Common myeloid progenitor, CD34-positive (primary cell): Measurements from ENCODE around the gene AGBL1. TPM values are rescaled to one million over a fixed set of nuclear protein-coding genes. Genes with fewer than 3 reads are reported as not detected.

Experiments
- CTCF ChIA-PET: fragments of 350-600 bp; sonication (Branson Sonifier 250); formaldehyde crosslinking; loops from one replicate; lab custom pipeline; 2021; ENCODE audit warnings: antibody characterized with exemption; lab: Charles Lee
- POLR2A ChIA-PET: fragments of 350-600 bp; sonication (Branson Sonifier 250); formaldehyde crosslinking; loops from one replicate; lab custom pipeline; 2021; ENCODE audit warnings: antibody characterized with exemption; lab: Charles Lee
- DNase-seq, 3 donors: peaks; one replicate each; pipeline versions ENCODE4 v3.0.0 to v3.0.0-alpha.2; 2013
- H3K27ac ChIP-seq, 2 experiments: 1 replicate in 1 of 2; 2 replicates in 1 of 2; pipeline ENCODE4 v1.7.0; 2013; ENCODE audit warnings: inconsistent platforms in 2 of 2, low read length in 2 of 2, mild to moderate bottlenecking in 2 of 2, low read depth in 1 of 2, moderate library complexity in 1 of 2; ENCODE audit not compliant: severe bottlenecking in 2 of 2, insufficient read depth in 1 of 2, poor library complexity in 1 of 2
- H3K27me3 ChIP-seq, 5 experiments: replicated peaks in 2 of 5; 1 replicate in 3 of 5; 2 replicates in 2 of 5; pipeline versions ENCODE4 v1.6.1 to v1.7.0; 2013; ENCODE audit warnings: low read length in 4 of 5, mild to moderate bottlenecking in 2 of 5, moderate library complexity in 2 of 5, inconsistent platforms in 1 of 5; ENCODE audit not compliant: insufficient read depth in 5 of 5, control insufficient read depth in 4 of 5
- H3K36me3 ChIP-seq, 4 experiments: 1 replicate in 2 of 4; 2 replicates in 2 of 4; pipeline versions ENCODE4 v1.6.1 to v1.7.0; 2013; ENCODE audit warnings: low read length in 3 of 4, control low read depth in 1 of 4, mild to moderate bottlenecking in 1 of 4; ENCODE audit not compliant: control insufficient read depth in 4 of 4, insufficient read depth in 4 of 4
- H3K4me1 ChIP-seq, 4 experiments: 1 replicate in 3 of 4; 2 replicates in 1 of 4; pipeline versions ENCODE4 v1.6.1 to v1.7.1; 2013; ENCODE audit warnings: low read length in 3 of 4, mild to moderate bottlenecking in 3 of 4, control low read depth in 1 of 4, inconsistent platforms in 1 of 4, moderate library complexity in 1 of 4; ENCODE audit not compliant: control insufficient read depth in 4 of 4, insufficient read depth in 4 of 4; ENCODE audit errors: control extremely low read depth in 1 of 4
- H3K4me3 ChIP-seq, 7 experiments: 1 replicate in 4 of 7; 2 replicates in 3 of 7; pipeline versions ENCODE4 v1.5.1 to v1.7.0; 2013; ENCODE audit warnings: mild to moderate bottlenecking in 7 of 7, low read length in 6 of 7, moderate library complexity in 6 of 7, inconsistent platforms in 2 of 7, low read depth in 2 of 7, control low read depth in 1 of 7; ENCODE audit not compliant: insufficient read depth in 4 of 7, control insufficient read depth in 1 of 7; ENCODE audit errors: extremely low read depth in 1 of 7
- H3K9me3 ChIP-seq, 5 experiments: 1 replicate in 4 of 5; 2 replicates in 1 of 5; pipeline versions ENCODE4 v1.6.1 to v1.7.1; 2013; ENCODE audit warnings: low read length in 4 of 5, mild to moderate bottlenecking in 2 of 5, inconsistent platforms in 1 of 5, low read depth in 1 of 5, moderate library complexity in 1 of 5; ENCODE audit not compliant: control insufficient read depth in 4 of 5, insufficient read depth in 2 of 5; ENCODE audit errors: control extremely low read depth in 1 of 5
- WGBS: methylation state at CpG from one replicate; pipeline ENCODE4 v1.1.5; 2013; ENCODE audit not compliant: insufficient coverage; 5-methylcytosine and 5-hydroxymethylcytosine counted together
- polyA plus RNA-seq: library from polyadenylated mRNA; unstranded; fragments of 120-200 nt; gene quantifications from one replicate; pipeline ENCODE4 v1.2.1, GENCODE V29; 2013

The AGBL1 gene
- not detected for polyA plus RNA-seq

- DNase-seq: no peak
- ChIA-PET CTCF (no interaction called here), POLR2A (no interaction called here)
- WGBS: 89% methylated on average over 22 of the region's 27 CpGs
- Histone ChIP-seq H3K4me1 (peaks cover 0 to 13% (median 0%) of the 10 kb centered on the region in 4 experiments), H3K27ac (no peak within 1 kb of the TSS), H3K9me3 (no peaks in the 10 kb centered on the region), H3K4me3 (no peak within 1 kb of the TSS), H3K36me3 (no peaks in the 10 kb centered on the region), H3K27me3 (peaks cover 0 to 5% (median 0%) of the 10 kb centered on the region in 5 experiments)
Observed at GRCh38 chr15:86079508-86080266, at the start of gene AGBL1. Gene AGBL1, plus strand, starts transcription at chr15:86079871.

DNA sequence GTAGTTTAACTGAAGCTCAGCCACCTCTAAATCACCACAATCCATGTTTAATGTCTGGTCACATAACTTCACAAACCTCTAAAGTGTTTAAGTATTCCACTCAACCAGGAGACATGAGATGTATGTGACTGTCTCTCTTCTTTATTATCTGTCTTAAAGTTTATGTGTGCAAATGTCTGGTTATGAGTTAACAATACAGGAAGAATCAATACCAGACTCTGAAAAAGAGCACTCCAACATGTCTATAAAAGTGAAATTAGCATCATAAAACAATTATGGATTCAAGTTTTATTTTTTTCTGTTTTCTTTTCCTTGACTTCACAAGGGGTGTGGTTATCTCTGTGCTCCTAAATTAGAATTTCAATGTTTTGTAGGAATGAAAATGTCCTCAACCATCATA is 44.8 kb upstream of the AGBL1 start:
- no peak overlapping the region for H3K4me3 ChIP-seq
- H3K27me3 ChIP-seq: no peaks in the 10 kb centered on the region
- H3K4me1 ChIP-seq: no peaks in the 10 kb centered on the region
- DNase-seq: no peak
- ChIA-PET POLR2A (no interaction called here), CTCF (no interaction called here)
- no peak overlapping the region for H3K27ac ChIP-seq
- H3K9me3 ChIP-seq: no peaks in the 10 kb centered on the region
- H3K36me3 ChIP-seq: no peaks in the 10 kb centered on the region

DNA sequence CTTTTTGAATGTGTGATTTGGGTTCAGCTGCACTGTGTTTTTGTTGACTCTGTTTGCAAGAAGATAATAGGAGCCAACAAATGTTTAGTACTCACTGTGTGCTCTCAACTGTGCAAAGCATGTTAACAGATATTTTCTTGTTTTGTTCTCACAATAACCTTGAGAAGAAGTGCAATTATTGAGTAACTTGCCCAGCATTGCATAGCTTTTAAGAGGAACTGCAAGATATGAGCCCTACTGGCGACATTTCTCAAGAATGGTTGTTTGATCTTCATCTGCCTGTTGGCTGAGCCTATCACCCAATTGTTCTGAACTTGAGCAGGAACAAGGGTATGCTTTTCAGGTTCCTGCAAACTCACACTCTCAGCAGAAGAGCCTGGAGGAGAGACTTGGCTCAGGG is 43.4 kb upstream of the AGBL1 start:
- no peaks in the 10 kb centered on the region for H3K9me3 ChIP-seq
- CTCF ChIA-PET: no interaction called here
- POLR2A ChIA-PET: no interaction called here
- no peak for DNase-seq
- no peak overlapping the region for H3K27ac ChIP-seq
- peaks cover 0 to 4% (median 0%) of the 10 kb centered on the region in 5 experiments for H3K27me3 ChIP-seq
- H3K36me3 ChIP-seq: no peaks in the 10 kb centered on the region
- H3K4me1 ChIP-seq: no peaks in the 10 kb centered on the region
- WGBS: 90% methylated on average over 1 of the region's 1 CpG
- no peak overlapping the region for H3K4me3 ChIP-seq

DNA sequence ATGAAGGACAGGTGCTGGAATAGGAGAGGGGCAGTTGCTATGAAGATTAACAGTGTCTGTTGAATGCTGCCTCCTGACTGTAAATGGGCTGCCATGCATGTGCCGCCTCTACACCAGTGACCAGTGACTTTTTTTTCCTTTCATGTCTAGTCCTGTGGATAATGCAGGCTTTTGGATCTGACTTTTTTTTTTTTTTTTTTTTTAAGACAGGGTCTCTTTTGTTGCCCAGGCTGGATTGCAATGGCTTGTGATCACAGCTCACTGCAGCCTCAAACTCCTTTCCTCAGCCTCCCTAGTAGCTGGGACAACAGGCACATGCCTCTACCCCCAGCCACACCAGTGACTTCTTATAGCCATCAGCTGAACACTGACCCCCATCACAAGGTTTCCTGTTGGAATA is 41.2 kb upstream of the AGBL1 start:
- H3K4me3 ChIP-seq: no peak overlapping the region
- no peak for DNase-seq
- no peak overlapping the region for H3K27ac ChIP-seq
- peaks cover 0 to 4% (median 0%) of the 10 kb centered on the region in 5 experiments for H3K27me3 ChIP-seq
- ChIA-PET POLR2A (no interaction called here), CTCF (no interaction called here)
- no peaks in the 10 kb centered on the region for H3K4me1 ChIP-seq
- H3K36me3 ChIP-seq: no peaks in the 10 kb centered on the region
- H3K9me3 ChIP-seq: no peaks in the 10 kb centered on the region
- WGBS: no CpG with 5 or more reads among the region's 1 CpG

GRCh38 chr15:86040356-86041033 is 39.2 kb upstream of the AGBL1 start:
- no peaks in the 10 kb centered on the region for H3K4me1 ChIP-seq
- H3K9me3 ChIP-seq: no peaks in the 10 kb centered on the region
- ChIA-PET POLR2A (no interaction called here), CTCF (no interaction called here)
- H3K36me3 ChIP-seq: no peaks in the 10 kb centered on the region
- DNase-seq: no peak
- H3K27ac ChIP-seq: no peak overlapping the region
- WGBS: 88% methylated on average over 4 of the region's 6 CpGs
- H3K27me3 ChIP-seq: peaks cover 0 to 4% (median 0%) of the 10 kb centered on the region in 5 experiments
- H3K4me3 ChIP-seq: no peak overlapping the region

DNA sequence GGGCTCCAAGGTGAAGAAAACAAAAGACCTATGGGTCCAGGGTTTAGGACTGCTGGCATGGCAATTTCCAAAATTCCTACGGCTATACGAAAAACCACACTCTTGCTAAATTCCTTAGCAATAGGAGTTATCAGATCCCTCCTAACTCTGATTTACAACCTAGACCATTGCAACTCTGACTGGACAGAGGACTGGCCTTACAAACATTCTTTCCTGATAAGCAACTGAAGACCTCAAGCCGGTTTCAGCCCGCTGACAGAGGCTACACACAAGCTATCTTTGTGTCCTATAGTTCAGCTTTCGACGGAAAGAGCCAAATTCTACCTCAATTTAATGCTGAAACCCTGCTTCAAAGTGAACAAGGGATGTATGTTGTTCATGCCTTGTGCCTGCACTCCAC is 38.3 kb upstream of the AGBL1 start:
- Histone ChIP-seq H3K27me3 (peaks cover 0 to 4% (median 0%) of the 10 kb centered on the region in 5 experiments), H3K4me1 (no peaks in the 10 kb centered on the region), H3K4me3 (no peak overlapping the region), H3K9me3 (no peaks in the 10 kb centered on the region), H3K36me3 (no peaks in the 10 kb centered on the region), H3K27ac (no peak overlapping the region)
- 71% methylated on average over 4 of the region's 6 CpGs for WGBS
- ChIA-PET POLR2A (no interaction called here), CTCF (no interaction called here)
- DNase-seq: no peak

DNA sequence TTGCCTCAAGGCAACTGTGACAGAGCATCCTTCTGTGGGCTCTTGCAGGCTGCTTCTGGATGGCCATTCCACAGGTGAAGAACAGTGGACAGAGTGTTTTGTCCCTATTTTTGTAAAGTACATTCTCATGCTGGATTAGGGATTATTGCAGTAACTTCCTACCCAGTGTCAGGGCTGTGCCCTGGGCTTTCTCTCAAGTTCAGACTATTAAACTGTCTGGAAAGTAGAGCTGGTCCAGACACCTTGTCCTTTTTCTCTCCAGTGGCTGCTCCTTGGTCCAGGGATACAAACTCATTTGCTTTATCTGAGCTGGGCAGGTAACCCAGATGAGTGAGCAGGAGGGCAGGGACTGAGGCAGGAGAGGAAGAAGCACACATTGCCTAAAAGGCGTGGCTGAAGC is 37.4 kb upstream of the AGBL1 start:
- WGBS: 100% methylated on average over 1 of the region's 1 CpG
- Histone ChIP-seq H3K4me1 (no peaks in the 10 kb centered on the region), H3K36me3 (no peaks in the 10 kb centered on the region), H3K27me3 (peaks cover 0 to 4% (median 0%) of the 10 kb centered on the region in 5 experiments), H3K27ac (no peak overlapping the region), H3K4me3 (no peak overlapping the region), H3K9me3 (no peaks in the 10 kb centered on the region)
- CTCF ChIA-PET: no interaction called here
- DNase-seq: no peak
- POLR2A ChIA-PET: no interaction called here
